Measurements from ENCODE around the gene OR13C5.
"Not testable (repeated sequence)": the region's sequence is repeated elsewhere in the genome, so short reads cannot be mapped to it uniquely, and the experiment has no call there.

The OR13C5 gene

GRCh38 chr9:104599313-104599712 lies at the start of gene OR13C5:
Gene OR13C5, minus strand, starts transcription at chr9:104599413. Its CDS starts 0 bp downstream, at chr9:104599413.
- DNase-seq (ENCODE audit: low read depth in 2 of 2): not testable (repeated sequence)

- no peak for DNase-seq (ENCODE audit: low read depth in 2 of 2)
Observed at GRCh38 chr9:104635456-104635855, 36.2 kb upstream of the OR13C5 start.

GRCh38 chr9:104633976-104634520 lies 34.8 kb upstream of the OR13C5 start:
- DNase-seq (ENCODE audit: low read depth in 2 of 2): no peak

- not testable (repeated sequence) for DNase-seq (ENCODE audit: low read depth in 2 of 2)
Observed at GRCh38 chr9:104625964-104626363, 26.8 kb upstream of the OR13C5 start.

- no peak for DNase-seq (ENCODE audit: low read depth in 2 of 2)
Observed at GRCh38 chr9:104618104-104618503, 18.9 kb upstream of the OR13C5 start, which contains the start of gene OR13C9. Gene OR13C9, minus strand, starts transcription at chr9:104618204. Its CDS starts 0 bp downstream, at chr9:104618204.

- DNase-seq (ENCODE audit: low read depth in 2 of 2): no peak
Observed at GRCh38 chr9:104617418-104617817, 18.2 kb upstream of the OR13C5 start.

GRCh38 chr9:104611213-104611612 lies 12.0 kb upstream of the OR13C5 start:
- no peak for DNase-seq (ENCODE audit: low read depth in 2 of 2)

GRCh38 chr9:104608336-104608735 lies 9.1 kb upstream of the OR13C5 start:
- no peak for DNase-seq (ENCODE audit: low read depth in 2 of 2)

GRCh38 chr9:104606152-104606551 lies 6.9 kb upstream of the OR13C5 start:
- DNase-seq (ENCODE audit: low read depth in 2 of 2): no peak

- DNase-seq (ENCODE audit: low read depth in 2 of 2): not testable (repeated sequence)
Observed at GRCh38 chr9:104605527-104605926, 6.3 kb upstream of the OR13C5 start, which contains the start of gene OR13C2. Gene OR13C2, minus strand, starts transcription at chr9:104605627. Its CDS starts 0 bp downstream, at chr9:104605627.

- DNase-seq (ENCODE audit: low read depth in 2 of 2): no peak
Observed at GRCh38 chr9:104604801-104605200, 5.6 kb upstream of the OR13C5 start.

GRCh38 chr9:104598749-104599148 lies 464 bp downstream of the OR13C5 start:
- DNase-seq (ENCODE audit: low read depth in 2 of 2): not testable (repeated sequence)

GRCh38 chr9:104589626-104590025 lies 9.6 kb downstream of the OR13C5 start:
- DNase-seq (ENCODE audit: low read depth in 2 of 2): no peak

GRCh38 chr9:104586496-104587180 lies 12.6 kb downstream of the OR13C5 start:
- no peak for DNase-seq (ENCODE audit: low read depth in 2 of 2)

GRCh38 chr9:104580562-104580961 lies 18.7 kb downstream of the OR13C5 start:
- no peak for DNase-seq (ENCODE audit: low read depth in 2 of 2)

GRCh38 chr9:104577263-104577662 lies 21.9 kb downstream of the OR13C5 start:
- no peak for DNase-seq (ENCODE audit: low read depth in 2 of 2)

- DNase-seq (ENCODE audit: low read depth in 2 of 2): no peak
Observed at GRCh38 chr9:104575456-104575855, 23.8 kb downstream of the OR13C5 start.

- no peak for DNase-seq (ENCODE audit: low read depth in 2 of 2)
Observed at GRCh38 chr9:104572612-104573011, 26.6 kb downstream of the OR13C5 start.

- DNase-seq (ENCODE audit: low read depth in 2 of 2): no peak
Observed at GRCh38 chr9:104568868-104569267, 30.3 kb downstream of the OR13C5 start, which contains the start of gene OR13C8. Gene OR13C8, plus strand, starts transcription at chr9:104569168. Its CDS starts 0 bp downstream, at chr9:104569168.

GRCh38 chr9:104564358-104564757 lies 34.9 kb downstream of the OR13C5 start:
- no peak for DNase-seq (ENCODE audit: low read depth in 2 of 2)

GRCh38 chr9:104556830-104557634 lies 42.2 kb downstream of the OR13C5 start:
- no peak for DNase-seq (ENCODE audit: low read depth in 2 of 2)

GRCh38 chr9:104555521-104555920 lies 43.7 kb downstream of the OR13C5 start:
- DNase-seq (ENCODE audit: low read depth in 2 of 2): no peak
